Endothelial cell of umbilical vein (primary cell): ENCODE results near the gene CFAP46.

ENCODE experiments used
- EZH2 ChIP-seq: IDR thresholded peaks from 2 replicates; pipeline ENCODE4 v1.6.1; 2012; ENCODE audit warnings: borderline replicate concordance, low read depth, mild to moderate bottlenecking, moderate library complexity, low read length, inconsistent platforms; ENCODE audit not compliant: severe bottlenecking
- FOS ChIP-seq: IDR thresholded peaks from 2 replicates; pipeline ENCODE4 v1.6.1; 2011; ENCODE audit warnings: mild to moderate bottlenecking, low read length, moderate library complexity, borderline replicate concordance; ENCODE audit not compliant: insufficient read depth
- JUN ChIP-seq: IDR thresholded peaks from 2 replicates; pipeline ENCODE4 v1.6.1; 2011; ENCODE audit warnings: borderline replicate concordance, low read depth; ENCODE audit not compliant: insufficient read length, insufficient read depth
- POLR2A ChIP-seq: IDR thresholded peaks from 2 replicates; pipeline ENCODE4 v1.6.1; 2012; ENCODE audit warnings: low read depth, mild to moderate bottlenecking, control low read depth, low read length
- POLR2AphosphoS5 ChIP-seq: IDR thresholded peaks from 2 replicates; pipeline ENCODE4 v1.6.1; 2012; ENCODE audit warnings: low read depth, mild to moderate bottlenecking, control low read depth, low read length, moderate library complexity; ENCODE audit not compliant: insufficient read depth
- TF ChIP-seq, protein P1 (sequence below), 2 donors: IDR thresholded peaks; 1 replicate in 1 of 2; 2 replicates in 1 of 2; pipeline ENCODE4 v1.5.1; 2011; ENCODE audit warnings: low read length in 2 of 2, mild to moderate bottlenecking in 2 of 2, moderate library complexity in 2 of 2, control low read depth in 1 of 2, inconsistent platforms in 1 of 2, low read depth in 1 of 2; ENCODE audit not compliant: insufficient read depth in 1 of 2; ENCODE audit errors: extremely low read depth in 1 of 2
- TF ChIP-seq, protein P2 (sequence below): IDR thresholded peaks from 2 replicates; pipeline ENCODE4 v1.6.1; 2011; ENCODE audit not compliant: insufficient read depth, insufficient read length

DNA sequence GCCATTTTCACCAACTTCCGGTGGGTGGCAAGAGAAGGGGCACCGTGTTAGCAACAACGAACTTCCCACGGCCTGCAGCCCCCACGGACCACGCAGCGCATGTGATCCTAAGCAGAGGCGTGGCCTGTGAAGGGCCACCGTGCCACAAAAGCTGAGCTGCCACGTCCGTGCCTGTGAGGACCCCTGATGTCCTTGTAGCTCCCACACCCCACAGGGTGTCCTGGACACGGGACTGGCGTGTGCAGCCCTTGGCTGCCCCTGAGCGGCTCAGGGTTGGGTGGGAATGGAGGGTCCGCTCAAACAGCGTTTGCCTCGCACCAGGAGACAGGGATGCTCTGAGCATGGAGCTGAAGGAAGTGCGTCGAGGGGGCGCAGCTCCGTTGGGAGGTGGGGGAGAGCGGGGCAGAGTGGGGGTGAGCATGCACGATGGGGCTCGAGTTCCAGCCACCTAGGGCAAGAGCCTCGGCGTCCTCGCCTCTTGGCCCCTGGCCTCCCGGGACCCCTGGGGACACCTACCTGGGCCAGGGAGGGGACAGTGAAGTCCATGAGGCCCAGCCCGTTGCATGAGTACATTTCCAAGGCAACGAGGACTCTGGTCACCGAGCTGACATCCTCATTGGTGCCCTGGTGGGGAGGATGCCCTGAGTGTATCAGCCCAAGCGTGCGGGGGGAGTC lies 33.6 kb downstream of the CFAP46 start:
- TF ChIP-seq, protein P1, sequence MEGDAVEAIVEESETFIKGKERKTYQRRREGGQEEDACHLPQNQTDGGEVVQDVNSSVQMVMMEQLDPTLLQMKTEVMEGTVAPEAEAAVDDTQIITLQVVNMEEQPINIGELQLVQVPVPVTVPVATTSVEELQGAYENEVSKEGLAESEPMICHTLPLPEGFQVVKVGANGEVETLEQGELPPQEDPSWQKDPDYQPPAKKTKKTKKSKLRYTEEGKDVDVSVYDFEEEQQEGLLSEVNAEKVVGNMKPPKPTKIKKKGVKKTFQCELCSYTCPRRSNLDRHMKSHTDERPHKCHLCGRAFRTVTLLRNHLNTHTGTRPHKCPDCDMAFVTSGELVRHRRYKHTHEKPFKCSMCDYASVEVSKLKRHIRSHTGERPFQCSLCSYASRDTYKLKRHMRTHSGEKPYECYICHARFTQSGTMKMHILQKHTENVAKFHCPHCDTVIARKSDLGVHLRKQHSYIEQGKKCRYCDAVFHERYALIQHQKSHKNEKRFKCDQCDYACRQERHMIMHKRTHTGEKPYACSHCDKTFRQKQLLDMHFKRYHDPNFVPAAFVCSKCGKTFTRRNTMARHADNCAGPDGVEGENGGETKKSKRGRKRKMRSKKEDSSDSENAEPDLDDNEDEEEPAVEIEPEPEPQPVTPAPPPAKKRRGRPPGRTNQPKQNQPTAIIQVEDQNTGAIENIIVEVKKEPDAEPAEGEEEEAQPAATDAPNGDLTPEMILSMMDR (IDR thresholded peaks at IDR 0.05; ENCODE audit: extremely low read depth in 1 of 2, insufficient read depth in 1 of 2, low read depth in 1 of 2, low read length in 2 of 2): no peak
- TF ChIP-seq EZH2 (no peak), POLR2AphosphoS5 (no peak), POLR2A (no peak), JUN (no peak), FOS (no peak)
- TF ChIP-seq, protein P2, sequence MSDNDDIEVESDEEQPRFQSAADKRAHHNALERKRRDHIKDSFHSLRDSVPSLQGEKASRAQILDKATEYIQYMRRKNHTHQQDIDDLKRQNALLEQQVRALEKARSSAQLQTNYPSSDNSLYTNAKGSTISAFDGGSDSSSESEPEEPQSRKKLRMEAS: no peak
